DND-41 (cell line): ENCODE data around the gene PDGFRB.

Experiments
- ATAC-seq: fragments of 200-7000 bp; cut with Tn5 transposase; 3 replicates; pipeline ENCODE4 v1.9.1; 2021; ENCODE audit warnings: low read depth; ENCODE audit not compliant: insufficient read depth
- DNase-seq: peaks from one replicate; pipeline ENCODE4 v3.0.0-alpha.2; 2020
- H2AFZ ChIP-seq: 2 replicates; pipeline ENCODE4 v1.6.0; 2012; ENCODE audit warnings: low read depth, low read length
- H3K27ac ChIP-seq: 2 replicates; pipeline ENCODE4 v1.5.1; 2012; ENCODE audit warnings: low read length, inconsistent platforms
- H3K27me3 ChIP-seq: fragments of 200-600 bp; sonication (generic); 2 replicates; pipeline ENCODE4 v1.6.0; 2012; ENCODE audit warnings: low read length, mild to moderate bottlenecking, inconsistent platforms; ENCODE audit not compliant: insufficient read depth, poor library complexity
- H3K36me3 ChIP-seq: 2 replicates; pipeline ENCODE4 v1.5.1; 2012; ENCODE audit warnings: low read length, inconsistent platforms; ENCODE audit not compliant: insufficient read depth
- H3K4me1 ChIP-seq: 2 replicates; pipeline ENCODE4 v1.5.1; 2012; ENCODE audit warnings: mild to moderate bottlenecking, low read length; ENCODE audit not compliant: insufficient read depth
- H3K4me2 ChIP-seq: 2 replicates; pipeline ENCODE4 v1.6.0; 2012; ENCODE audit warnings: mild to moderate bottlenecking, moderate library complexity, low read length, inconsistent platforms; ENCODE audit not compliant: insufficient read depth
- H3K4me3 ChIP-seq, 2 experiments: fragments of 200-600 bp in 1 of 2; shearing (Covaris generic) in 1 of 2; 2 replicates each; pipeline ENCODE4 v1.5.1; 2012 to 2016; ENCODE audit warnings: inconsistent platforms in 2 of 2, low read length in 2 of 2, mild to moderate bottlenecking in 2 of 2, low read depth in 1 of 2, moderate library complexity in 1 of 2
- H3K79me2 ChIP-seq: 2 replicates; pipeline ENCODE4 v1.6.0; 2012; ENCODE audit warnings: low read length, inconsistent platforms; ENCODE audit not compliant: insufficient read depth
- H3K9ac ChIP-seq: 2 replicates; pipeline ENCODE4 v1.6.0; 2012; ENCODE audit warnings: low read depth, mild to moderate bottlenecking, inconsistent platforms, low read length, moderate library complexity
- H3K9me3 ChIP-seq: 2 replicates; pipeline ENCODE4 v1.5.1; 2012; ENCODE audit warnings: low read length, moderate library complexity, mild to moderate bottlenecking, inconsistent platforms; ENCODE audit not compliant: insufficient read depth, severe bottlenecking
- H4K20me1 ChIP-seq: 2 replicates; pipeline ENCODE4 v1.6.0; 2012; ENCODE audit warnings: low read length; ENCODE audit not compliant: insufficient read depth
- CTCF ChIP-seq: IDR thresholded peaks from 2 replicates; pipeline ENCODE4 v1.5.1; 2012; ENCODE audit warnings: borderline replicate concordance, low read length, moderate library complexity, mild to moderate bottlenecking; ENCODE audit not compliant: poor library complexity, severe bottlenecking; ENCODE audit errors: extremely low read depth
- EZH2 ChIP-seq: IDR thresholded peaks from 3 replicates; pipeline ENCODE4 v1.6.1; 2012; ENCODE audit warnings: borderline replicate concordance, low read depth, mild to moderate bottlenecking, moderate library complexity, low read length, inconsistent platforms; ENCODE audit not compliant: severe bottlenecking

The PDGFRB gene

DNA sequence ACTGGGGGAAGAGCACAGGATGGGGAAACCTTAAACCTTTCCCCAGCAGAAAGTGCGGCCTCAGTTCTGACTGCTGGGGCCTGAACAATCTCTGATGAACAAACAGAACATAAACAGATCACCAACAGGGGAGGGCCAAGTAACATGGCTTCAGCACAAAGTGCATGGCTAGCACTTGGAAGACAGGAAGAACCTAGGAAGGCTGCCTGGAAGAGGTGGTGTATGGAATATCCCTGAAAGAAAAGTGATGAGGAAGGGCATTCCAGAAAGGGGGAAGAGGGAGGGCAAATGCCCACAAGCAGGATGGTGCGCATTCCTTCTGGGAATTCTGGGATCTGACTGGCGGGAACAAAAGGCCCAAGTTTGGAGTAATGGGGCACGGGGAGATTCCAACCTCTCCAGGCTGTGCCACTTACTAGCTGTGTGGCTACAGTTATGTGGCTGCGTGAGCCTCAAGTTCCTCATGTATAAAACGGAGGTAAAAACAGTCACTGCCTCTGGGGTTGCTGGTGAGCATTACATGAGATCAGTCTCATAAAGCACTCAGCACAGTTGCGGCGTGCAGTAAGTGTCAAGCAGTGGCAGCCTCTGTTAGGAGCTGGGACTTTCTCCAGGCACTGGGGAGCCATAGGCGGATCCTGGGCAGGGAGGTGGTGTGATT lies 1.6 kb downstream of the PDGFRB start:
- Histone ChIP-seq H3K9ac (no peak overlapping the region), H2AFZ (no peak overlapping the region), H3K36me3 (no peaks in the 10 kb centered on the region), H3K79me2 (no peaks in the 10 kb centered on the region), H3K4me2 (peak overlapping the region; percentile 62), H3K27ac (no peak overlapping the region), H3K9me3 (no peaks in the 10 kb centered on the region), H4K20me1 (no peaks in the 10 kb centered on the region; the same call in none of the 2 replicates), H3K4me1 (peaks cover 26% of the 10 kb centered on the region), H3K27me3 (no peaks in the 10 kb centered on the region), H3K4me3 (no peak overlapping the region)
- ATAC-seq (peak; percentile 62), DNase-seq (peak; percentile 38)
- peak; percentile 8 for TF ChIP-seq CTCF
- no peak for TF ChIP-seq EZH2

- H2AFZ ChIP-seq, result no peak overlapping the region
- no peak for TF ChIP-seq CTCF
- no peak overlapping the region for H3K4me3 ChIP-seq
- H3K9ac ChIP-seq, result no peak overlapping the region
- H3K36me3 ChIP-seq, result no peaks in the 10 kb centered on the region
- no peaks in the 10 kb centered on the region for H3K9me3 ChIP-seq
- H3K4me2 ChIP-seq, result no peak overlapping the region
- H3K27me3 ChIP-seq, result no peaks in the 10 kb centered on the region
- no peak for ATAC-seq
- H4K20me1 ChIP-seq, result no peaks in the 10 kb centered on the region; the same call in none of the 2 replicates
- no peaks in the 10 kb centered on the region for H3K79me2 ChIP-seq
- no peak overlapping the region for H3K27ac ChIP-seq
- peaks cover 26% of the 10 kb centered on the region for H3K4me1 ChIP-seq
- DNase-seq, result no peak
Measured at GRCh38 chr5:150153483-150153882, 2.2 kb downstream of the PDGFRB start.

- peaks cover 26% of the 10 kb centered on the region for H3K4me1 ChIP-seq
- H3K9ac ChIP-seq, result no peak overlapping the region
- H2AFZ ChIP-seq, result no peak overlapping the region
- no peaks in the 10 kb centered on the region for H3K9me3 ChIP-seq
- H3K36me3 ChIP-seq, result no peaks in the 10 kb centered on the region
- DNase-seq (no peak), ATAC-seq (no peak)
- H3K27ac ChIP-seq, result no peak overlapping the region
- H3K27me3 ChIP-seq, result no peaks in the 10 kb centered on the region
- no peak overlapping the region for H3K4me2 ChIP-seq
- TF ChIP-seq CTCF (no peak), EZH2 (no peak)
- H3K79me2 ChIP-seq, result no peaks in the 10 kb centered on the region
- H3K4me3 ChIP-seq, result no peak overlapping the region
- no peaks in the 10 kb centered on the region; the same call in none of the 2 replicates for H4K20me1 ChIP-seq
Measured at GRCh38 chr5:150152636-150153462, 2.8 kb downstream of the PDGFRB start.
